NOMO-1 (cell line): Measurements from ENCODE around the gene MVD.

Experiments used
- DNase-seq, 2 experiments: peaks; one replicate each; lab custom pipeline; 2025; ENCODE audit not compliant: unreplicated experiment in 2 of 2; lab: John Stamatoyannopoulos, UW

Gene MVD, protein sequence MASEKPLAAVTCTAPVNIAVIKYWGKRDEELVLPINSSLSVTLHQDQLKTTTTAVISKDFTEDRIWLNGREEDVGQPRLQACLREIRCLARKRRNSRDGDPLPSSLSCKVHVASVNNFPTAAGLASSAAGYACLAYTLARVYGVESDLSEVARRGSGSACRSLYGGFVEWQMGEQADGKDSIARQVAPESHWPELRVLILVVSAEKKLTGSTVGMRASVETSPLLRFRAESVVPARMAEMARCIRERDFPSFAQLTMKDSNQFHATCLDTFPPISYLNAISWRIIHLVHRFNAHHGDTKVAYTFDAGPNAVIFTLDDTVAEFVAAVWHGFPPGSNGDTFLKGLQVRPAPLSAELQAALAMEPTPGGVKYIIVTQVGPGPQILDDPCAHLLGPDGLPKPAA

DNA sequence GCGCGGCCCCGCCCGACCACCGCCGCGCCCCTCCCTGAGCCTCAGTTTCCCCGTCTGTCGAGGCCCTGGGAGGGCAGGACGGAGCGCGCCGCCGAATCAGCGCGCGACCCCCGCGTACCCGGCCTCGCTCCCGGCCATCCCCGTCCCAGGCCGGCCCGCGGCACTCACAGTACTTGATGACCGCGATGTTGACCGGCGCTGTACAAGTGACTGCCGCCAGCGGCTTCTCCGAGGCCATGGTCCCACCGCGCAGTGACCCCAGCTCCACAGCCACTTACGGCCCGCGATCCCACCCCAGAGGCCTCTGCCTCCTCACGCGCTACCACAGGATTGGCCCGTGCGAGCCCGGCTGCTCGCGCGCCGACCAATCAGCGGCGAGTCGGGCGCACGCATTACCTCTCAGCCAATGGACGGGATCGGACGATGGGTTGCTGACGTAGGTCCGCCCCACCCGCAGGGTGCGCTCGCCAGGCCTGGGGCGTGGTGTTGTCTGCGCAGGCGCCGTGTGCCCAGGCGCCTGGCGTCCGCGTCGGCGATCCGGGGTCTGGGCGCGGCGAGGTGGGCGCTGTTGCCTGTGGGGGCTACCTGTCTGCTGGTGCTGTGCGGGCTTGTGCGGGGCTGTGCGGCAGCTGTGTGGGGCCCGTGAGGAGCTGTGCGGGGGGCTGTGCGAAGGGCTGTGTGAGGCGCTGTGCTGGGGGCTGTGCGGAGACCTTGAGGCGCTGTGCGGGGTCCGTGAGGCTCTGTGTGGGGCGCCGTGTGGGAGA is at the start of gene MVD:
TSS of gene MVD (minus strand) at position 249 of the 764 bp plus-strand sequence. CDS start at position 238, 11 bp downstream.
- DNase-seq: peak; percentile 97 to 99

GRCh38 chr16:88712362-88712979 is 49.6 kb upstream of the MVD start:
- no peak for DNase-seq

DNA sequence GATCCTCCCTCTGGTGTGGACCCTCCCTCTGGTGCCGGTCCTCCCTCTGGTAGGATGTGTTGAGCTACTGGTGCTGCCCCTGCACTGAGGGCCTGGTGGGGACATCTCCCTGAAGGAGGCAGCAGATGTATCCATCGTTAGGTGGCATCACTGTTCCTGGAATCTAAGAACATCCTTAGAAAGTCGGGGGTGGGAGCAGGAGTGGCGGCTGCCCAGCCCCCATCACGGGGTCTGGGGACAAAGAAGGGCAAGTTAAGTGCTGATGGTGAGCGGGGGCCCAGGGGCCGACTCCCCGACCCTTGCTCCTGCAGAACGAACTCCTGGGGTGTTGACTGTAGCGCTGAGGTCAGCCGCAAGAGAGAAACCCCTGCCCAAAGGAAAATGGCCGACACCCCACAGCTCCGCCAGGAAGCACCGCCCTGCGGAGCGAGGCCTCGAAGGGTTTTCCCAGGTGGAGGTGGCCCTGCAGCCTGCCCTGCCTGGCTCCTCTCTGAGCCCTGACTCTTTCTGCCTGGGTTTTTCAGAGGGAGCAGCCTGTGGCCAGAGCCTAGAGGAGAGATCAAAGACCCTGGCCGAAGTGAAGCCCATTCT is 49.0 kb upstream of the MVD start:
- no peak for DNase-seq

GRCh38 chr16:88710556-88710955 is 47.7 kb upstream of the MVD start:
- no peak for DNase-seq

DNA sequence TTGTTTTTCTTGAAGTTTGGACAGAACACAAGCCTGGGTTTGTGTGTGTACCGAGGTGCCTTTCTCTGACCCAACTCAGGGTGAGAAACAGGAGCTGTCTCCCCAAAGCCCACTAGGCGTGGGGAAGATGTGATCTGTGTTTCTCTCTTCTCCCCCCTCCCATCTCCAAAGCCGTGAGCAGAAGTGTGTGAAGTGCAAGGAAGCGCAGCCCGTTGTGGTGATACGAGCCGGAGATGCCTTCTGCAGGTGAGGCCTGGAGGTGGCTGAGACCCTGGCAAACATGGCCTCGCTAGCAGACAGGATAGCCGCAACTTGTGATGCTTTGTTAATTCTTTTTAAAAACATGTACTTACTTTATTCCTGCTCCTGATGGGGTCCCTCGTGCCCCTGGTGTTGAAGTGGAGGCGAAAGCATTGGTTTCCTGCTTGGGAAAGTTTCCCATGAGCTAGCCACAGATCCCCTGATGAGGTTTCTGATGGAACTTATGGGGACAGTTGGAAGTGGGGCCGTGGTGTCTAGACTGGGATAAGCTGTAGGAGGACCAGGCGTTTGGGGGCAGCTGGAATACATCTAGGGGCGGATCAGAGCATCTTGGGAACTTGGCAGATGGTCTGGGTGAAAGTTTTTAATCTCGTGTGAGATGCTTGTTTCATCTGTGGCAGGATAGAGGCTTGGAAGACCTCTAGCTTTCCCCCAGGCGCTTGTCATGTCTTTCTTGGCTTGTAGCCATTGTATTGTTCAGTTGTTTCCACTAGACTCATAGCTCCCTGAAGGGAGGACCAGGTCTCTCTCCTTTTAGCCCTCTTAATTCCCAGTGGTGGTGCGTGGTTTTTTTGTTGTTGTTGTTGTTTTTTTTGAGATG is 44.3 kb upstream of the MVD start:
- DNase-seq: no peak

GRCh38 chr16:88706229-88706964 is 43.5 kb upstream of the MVD start, which contains the start of the genes CTU2 and RNF166:
Gene CTU2 (plus strand): TSS chr16:88706503. CDS start chr16:88706531, 28 bp downstream.
Gene RNF166 (minus strand): TSS chr16:88706408. CDS start chr16:88706325, 83 bp downstream.
- peak; percentile 79 for DNase-seq

DNA sequence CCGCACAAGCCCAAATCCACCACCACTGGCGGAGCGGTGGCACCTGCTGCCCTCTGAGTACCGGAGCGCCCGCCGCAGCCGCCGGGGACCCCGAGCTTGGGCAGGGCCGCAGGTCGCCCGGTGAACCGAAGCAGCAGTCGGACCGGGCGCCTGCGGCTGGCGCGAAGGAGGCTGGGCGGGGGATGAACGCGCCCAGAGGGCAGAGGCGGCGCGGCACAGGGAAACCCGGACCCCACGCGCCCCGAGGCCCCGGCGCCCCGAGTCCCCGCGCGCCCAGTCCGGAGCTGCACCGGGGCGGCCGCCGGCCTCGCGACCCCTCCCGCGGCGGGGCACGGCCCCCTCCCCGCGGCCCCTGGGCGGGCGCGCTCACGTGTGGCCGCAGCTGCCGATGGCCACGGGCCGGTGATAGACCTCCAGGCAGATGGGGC is 42.9 kb upstream of the MVD start:
- DNase-seq: no peak

GRCh38 chr16:88705076-88705684 is 42.3 kb upstream of the MVD start:
- peak; percentile 57 to 62 for DNase-seq

DNA sequence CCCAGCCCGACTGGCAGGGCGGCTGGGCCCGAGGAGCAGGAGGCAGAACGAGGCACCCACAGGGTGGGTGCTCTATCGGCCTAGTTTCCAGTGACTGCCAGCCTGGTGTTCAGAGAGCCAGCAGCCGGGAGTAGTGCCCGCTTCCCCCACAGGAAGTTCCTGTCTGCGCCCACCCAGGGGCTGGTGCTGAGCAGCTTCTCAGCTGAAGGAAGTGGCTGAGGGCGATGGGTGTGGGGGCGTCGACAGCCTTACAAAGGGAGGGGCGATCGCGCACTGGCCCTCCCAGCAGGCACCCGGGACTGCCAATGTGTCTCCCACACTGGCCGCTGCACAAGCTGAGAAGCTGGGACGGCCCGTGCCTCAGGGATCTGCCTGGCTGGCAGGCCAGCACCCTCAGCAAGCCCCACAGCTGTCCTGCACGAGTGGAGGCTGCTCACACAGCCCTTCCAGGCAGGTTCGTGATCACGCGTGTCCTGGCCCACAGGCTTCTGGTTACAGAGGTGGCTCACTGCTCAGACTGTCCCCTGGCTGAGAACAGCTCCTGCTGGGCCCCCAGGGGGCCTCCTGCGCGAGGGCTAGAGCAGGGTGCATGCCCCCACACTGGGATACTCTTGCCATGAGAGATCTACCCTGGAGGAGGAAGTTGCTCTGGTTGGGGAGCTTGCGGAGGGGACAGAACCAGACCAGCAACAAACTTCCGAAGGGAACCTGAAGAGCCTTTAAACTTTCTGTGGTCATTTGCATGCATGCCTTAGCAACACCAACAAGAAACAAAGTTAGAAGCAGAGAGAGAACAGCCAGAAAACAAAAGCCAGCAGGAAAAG is 40.8 kb upstream of the MVD start:
- peak; percentile 61 to 65 for DNase-seq

- DNase-seq: peak; percentile 43 to 66
Measured at GRCh38 chr16:88702371-88703210, 39.7 kb upstream of the MVD start.

DNA sequence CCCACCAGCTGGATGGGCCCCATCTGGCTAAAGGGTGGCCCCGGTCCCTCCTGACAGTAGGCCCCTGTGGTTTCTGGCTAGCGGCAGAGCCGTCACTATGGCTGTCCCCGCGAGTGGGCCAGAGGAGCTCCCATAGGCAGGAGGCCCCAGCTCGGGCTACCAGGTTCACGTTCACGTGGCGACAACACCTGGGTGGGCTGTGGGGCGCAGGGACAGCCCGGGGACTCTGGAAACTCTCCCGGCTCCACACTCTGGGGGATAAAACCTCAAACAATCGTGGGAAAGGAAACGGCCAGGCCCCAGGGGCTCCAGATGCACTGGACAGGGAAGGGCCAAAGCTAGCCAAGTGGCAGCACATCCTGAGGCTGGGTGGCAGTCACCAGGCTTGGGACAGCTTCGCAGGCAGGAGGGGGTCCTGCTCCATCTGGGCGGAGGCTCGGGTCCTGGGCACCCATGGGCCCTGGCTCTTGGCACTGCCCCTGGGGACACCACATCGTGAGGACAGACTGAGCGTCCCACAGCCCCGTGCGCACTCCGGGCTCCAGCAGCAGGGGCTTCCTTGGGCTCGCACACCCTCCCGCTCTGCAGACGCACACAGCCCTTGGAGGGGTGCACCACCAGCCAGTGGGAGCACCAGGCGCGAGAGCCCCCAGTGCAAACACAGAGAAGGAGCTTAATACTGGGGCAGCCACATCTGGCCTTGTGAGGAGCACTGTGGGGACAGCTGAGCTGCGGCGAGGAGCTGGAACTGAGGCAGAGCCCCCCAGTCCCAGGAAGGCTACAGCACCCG is 38.9 kb upstream of the MVD start:
- no peak for DNase-seq

GRCh38 chr16:88700636-88701482 is 38.0 kb upstream of the MVD start:
- peak; percentile 97 to 98 for DNase-seq

DNA sequence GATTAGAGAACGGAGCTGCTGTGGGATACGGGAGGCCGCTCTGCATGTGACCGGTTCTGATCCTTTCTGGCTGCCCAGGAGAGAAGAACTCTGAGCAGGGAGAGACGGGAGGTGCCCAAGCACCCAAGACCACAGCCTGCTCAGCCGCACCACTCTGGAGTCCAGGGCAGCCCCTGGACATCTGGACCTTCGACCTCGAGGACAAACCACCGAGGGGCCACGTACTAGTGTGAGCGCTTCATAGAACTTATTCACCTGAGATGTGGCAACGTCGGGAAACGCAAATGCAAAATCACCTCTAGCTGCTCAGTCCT is 37.4 kb upstream of the MVD start:
- DNase-seq: no peak

DNA sequence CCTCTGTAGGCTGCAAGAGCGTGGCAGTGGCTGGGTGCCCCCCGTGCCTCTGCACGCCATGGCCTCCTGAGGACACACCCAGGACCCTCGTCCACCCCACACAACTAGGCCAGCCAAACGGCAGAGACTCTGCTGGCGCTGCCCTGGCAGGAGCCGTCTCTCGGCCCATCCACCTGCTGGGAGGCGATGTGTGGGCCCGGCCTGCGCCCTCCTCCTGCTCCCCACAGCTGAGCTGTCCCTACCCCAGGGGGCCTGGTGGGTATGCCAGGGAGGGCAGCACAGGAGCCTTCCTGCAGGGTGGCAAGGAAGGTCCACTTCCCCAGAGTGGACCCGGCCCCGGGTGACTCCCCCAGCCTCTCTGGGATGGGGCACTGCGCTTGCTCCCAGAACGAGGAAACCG is 36.3 kb upstream of the MVD start:
- DNase-seq: no peak

GRCh38 chr16:88698646-88699045 is 35.8 kb upstream of the MVD start:
- no peak for DNase-seq
